KG1 (cell line): Measurements from ENCODE around the gene NAA15.
A peak's percentile ranks its signal among the peaks of the same experiment; 100 is the strongest.
"Not testable (repeated sequence)": the region's sequence is repeated elsewhere in the genome, so short reads cannot be mapped to it uniquely, and the experiment has no call there.

Experiments
- DNase-seq: peaks from one replicate; lab custom pipeline; 2025; lab: John Stamatoyannopoulos, UW

NAA15 gene

DNA sequence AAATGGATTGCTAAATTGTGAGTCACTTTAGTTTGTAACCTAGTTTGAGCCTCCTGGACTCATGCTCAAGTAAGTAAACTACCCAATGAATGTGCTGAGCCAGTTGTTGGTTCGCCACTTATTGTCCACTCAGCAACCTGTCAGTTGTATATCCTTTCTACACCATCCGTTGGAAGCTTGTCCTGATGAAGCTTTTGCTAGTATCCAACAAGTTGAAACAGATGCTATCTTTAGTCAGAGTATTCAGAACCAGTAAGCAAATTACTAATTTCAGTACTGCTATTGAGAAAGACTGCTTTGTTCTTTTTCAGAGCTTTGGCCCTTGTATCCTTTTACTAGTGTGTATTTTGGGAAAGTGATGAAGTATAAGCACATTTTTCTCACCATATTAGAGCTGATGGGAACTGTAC, 4.3 kb upstream of the NAA15 start:
- DNase-seq = no peak

DNA sequence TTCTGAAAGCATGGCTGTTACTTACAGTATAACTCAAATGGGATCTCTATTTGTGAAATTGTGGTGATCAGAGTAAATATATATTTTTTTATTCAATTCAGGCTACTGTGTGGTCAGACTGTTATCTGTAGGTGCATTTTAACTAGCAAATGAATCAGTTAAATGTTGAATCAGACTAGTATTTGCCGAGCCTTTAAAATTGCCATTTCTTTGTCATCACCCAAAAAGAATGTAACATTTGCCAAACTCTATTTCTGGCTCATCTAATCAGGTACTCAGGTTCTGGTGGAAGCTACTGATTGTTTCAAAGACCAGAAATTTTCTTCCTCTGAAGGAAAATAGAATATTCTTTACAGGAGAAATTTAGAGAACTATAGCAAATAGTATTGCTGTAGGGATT, 1.8 kb upstream of the NAA15 start:
- no peak for DNase-seq

DNA sequence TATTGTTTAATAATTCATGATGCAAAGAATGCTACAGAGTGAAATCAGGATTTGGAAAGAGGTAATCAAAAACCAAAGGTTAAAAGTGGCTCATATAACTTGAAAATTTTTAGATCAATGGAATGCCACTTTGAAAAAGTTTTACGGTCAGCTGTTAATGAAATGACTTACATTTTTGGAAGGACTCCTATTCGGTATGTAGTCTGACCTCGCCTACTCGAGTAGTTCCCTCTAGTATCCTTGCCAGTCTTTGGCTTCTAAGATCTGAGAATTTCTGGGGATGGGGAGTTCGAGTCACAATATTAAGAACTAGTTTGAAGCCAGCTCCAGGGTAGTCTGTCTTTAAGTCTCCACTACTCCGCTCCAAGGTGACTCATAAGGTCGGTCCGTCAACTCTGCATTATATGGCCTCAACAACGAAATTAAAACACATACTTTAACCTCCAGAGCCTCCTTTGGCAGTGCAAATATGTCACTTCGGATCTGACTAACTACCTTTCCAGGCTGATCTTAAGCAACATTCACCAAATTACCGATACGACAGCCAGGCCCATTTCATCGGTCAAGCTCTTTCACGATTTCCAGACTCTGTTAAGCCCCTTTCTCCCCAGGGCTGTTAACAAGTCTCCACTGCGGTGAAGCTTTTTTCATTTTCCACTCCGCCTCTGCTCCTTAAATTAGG, 733 bp upstream of the NAA15 start:
- no peak for DNase-seq

DNA sequence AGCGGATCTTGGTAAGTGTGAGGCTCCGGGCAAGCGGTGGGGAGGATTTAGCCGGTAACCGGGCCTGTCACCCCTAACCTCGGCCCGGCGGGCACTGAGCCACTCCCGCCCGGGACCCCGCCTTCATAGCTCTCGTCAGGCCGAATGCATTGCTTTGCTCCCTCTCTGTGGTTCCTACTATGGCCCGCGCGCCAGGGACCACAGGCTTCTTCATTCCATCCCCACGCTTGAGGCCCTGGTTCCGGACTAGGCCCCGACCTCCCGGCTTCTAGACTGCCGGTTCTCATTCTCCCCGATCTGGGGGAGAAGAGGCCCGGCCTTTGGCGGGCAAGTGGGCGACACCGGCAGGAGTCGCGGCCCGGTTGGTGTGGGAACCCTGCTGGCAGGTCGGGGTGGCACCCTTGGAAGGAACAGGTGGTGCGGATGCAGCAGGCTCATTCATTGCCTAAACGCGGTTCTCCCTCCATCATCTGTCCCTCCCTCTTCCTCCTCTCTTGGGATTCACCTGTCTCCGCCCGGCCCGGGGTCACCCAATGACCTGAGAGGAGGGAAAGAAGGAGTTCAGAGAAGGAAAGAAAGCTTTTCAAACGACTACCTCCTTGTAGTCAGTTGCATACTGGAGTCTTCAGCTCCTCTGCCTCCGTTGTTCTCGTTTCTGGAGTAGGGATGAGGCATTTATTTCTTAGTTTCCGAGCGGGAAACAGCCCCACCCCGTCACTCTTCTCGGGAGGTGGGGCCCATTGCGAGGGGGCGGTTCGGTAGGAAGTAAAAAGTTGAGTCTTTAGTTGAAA, 711 bp downstream of the NAA15 start, which contains the start of gene NDUFC1:
NDUFC1 (minus strand) TSS at position 657 of the 791 bp plus-strand sequence. CDS start 6,679 bp downstream, outside the sequence.
- peak; percentile 50 for DNase-seq

DNA sequence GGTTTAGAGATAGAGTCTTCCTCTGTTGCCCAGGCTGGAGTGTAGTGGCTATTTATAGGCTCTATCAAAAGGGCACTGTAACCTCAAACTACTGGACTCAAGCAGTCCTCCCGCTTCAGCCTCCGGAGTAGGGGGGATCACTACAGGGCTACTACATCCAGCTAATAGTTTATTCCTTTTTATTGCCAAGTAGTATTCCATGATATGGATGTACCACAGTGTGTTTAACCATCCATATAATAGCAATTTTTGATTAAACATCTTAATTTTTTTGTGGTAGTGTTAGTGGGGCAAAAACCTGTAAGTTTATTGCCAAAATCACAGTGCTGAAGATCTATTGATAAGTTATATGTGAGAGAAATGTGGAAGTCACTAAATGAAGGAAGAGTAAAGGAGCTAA, 3.6 kb downstream of the NAA15 start:
- DNase-seq = no peak

DNA sequence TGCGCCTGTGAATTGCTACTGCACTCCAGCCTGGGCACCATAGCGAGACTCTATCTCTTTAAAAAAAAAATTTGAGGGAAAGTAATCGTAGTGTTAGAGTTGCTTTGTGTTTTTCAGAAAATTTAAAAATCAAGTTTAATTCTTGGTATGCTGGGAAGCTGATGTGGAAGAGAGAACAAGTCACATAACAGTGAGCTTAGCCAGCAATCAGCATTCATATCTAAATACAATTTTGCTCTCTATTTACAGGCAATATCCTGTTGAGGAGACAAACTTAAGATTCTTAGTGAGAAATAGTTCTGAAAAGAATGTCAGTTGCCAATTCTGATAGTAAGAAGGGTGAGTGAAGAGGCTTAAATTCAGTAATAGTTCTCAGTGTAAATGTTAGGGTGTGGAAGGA, 10.6 kb downstream of the NAA15 start:
- DNase-seq = no peak

DNA sequence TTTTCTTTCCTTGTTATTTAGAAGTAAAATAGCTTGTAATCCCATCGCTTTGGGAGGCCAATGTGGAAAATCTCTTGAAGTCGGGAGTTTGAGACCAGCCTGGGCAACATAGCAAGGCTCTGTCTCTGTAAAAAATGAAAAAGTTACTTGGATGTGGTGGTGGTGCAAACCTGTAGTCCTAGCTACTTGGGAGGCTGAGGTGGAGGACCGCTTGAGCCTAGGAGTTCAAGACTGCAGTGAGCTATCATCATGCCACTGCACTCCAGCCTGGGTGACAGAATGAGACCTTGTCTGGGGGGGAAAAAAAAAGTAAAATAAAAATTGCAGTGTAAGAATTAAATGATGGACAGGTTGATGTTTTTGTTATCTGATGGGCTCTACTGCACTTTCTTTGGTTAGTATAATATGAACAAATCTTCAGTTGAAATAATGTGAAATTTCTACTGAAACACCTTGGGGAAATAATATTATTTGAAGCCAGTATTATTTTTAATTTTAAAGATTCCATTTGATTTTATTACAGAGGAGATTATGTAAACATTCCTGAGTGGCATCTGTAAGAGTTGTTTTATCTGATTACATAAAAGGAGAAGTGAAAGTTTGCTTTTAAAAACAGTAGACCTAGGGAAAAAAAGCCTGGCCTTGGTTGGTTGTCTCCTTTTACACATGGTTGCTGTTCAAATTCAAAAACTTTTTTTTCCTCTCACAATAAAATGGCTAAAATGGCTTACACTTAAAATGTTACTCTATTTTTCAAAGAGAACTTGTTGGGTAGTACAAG, 11.4 kb downstream of the NAA15 start:
- DNase-seq = no peak

DNA sequence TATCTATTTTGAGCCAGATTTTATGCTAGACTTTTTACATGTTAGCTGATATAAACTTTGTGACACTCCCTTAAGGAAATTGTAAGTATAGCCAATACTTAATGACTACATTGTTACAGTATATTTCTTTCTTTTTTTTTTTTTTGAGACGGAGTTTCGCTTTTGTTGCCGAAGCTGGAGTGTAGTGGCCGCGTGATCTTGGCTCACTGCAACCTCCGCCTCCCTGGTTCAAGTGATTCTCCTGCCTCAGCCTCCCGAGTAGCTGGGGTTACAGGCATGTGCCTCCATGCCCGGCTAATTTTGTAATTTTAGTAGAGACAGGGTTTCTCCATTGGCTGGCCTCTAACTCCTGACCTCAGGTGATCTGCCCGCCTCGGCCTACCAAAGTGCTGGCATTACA, 12.1 kb downstream of the NAA15 start:
- DNase-seq = not testable (repeated sequence)

GRCh38 chr4:139314047-139314800, 12.9 kb downstream of the NAA15 start:
- no peak for DNase-seq

- no peak for DNase-seq
Measured at GRCh38 chr4:139315221-139315675, 13.9 kb downstream of the NAA15 start.

GRCh38 chr4:139316733-139317132, 15.4 kb downstream of the NAA15 start:
- DNase-seq = no peak

GRCh38 chr4:139317635-139318034, 16.3 kb downstream of the NAA15 start:
- no peak for DNase-seq

GRCh38 chr4:139319571-139319970, 18.3 kb downstream of the NAA15 start:
- DNase-seq = no peak

GRCh38 chr4:139322070-139322469, 20.8 kb downstream of the NAA15 start:
- DNase-seq = not testable (repeated sequence)

- DNase-seq = not testable (repeated sequence)
Measured at GRCh38 chr4:139322541-139322940, 21.2 kb downstream of the NAA15 start.

DNA sequence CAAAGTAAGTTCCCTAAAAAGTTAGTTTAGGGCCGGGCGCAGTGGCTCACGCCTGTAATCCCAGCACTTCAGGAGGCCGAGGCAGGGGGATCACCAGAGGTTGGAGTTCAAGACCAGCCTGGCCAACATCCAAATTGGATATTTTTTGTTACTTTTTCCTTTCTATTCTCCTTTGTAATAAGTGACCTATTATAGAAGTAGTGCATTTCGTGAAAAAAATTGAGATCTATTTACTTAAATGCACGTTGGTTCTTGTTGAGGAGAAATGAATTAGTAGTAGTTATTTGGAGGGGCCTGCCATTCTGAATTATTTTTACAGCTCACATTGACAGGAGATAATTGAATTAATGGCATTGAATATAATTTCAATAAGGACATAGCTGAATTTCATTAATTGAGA, 23.3 kb downstream of the NAA15 start:
- DNase-seq = no peak

DNA sequence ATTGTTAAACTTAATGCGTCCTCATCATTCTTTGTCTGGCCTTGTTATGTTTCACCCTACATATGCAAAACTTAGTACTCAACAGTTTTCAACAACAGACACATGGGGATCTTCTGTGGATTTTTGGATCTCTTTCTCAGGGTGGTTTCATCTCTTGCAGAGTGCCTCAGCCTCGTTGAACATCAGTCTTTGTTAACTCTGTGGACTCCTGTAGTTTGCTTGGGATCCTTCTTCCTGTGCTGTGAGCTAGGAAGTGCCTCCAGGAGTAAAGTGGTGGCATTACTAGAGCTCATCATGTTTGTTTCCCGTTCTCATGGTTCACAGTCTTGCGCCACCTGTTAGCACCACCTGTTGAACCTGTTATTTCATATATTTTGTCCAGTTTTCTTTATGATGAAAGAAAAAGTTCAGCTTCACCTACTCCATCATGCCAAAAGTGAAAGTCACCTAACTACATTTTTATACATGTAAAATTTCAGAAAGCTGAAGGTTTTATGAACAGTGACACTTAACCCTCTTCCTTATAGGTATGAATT, 28.4 kb downstream of the NAA15 start:
- no peak for DNase-seq

- DNase-seq = no peak
Measured at GRCh38 chr4:139330283-139330682, 29.0 kb downstream of the NAA15 start.

- DNase-seq = no peak
Measured at GRCh38 chr4:139331185-139331584, 29.9 kb downstream of the NAA15 start.

DNA sequence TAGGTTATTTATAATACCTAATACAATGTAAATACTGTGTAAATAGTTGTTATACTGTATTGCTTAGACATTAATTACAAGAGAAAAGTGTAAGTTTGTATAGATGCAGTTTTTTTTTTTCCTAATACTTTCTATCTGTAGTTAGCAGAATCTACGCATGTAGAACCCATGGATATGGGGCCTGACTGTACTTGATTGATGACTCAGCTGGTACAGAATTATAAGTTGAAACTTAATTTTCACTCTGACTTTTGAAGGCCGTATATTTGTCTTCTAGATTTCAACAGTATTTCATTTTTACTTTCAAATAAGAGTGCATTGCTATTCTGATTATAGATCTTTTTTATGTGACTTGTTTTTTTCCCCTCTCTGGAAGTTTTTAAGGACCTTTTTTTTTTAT, 31.7 kb downstream of the NAA15 start:
- no peak for DNase-seq

- DNase-seq = no peak
Measured at GRCh38 chr4:139337612-139338011, 36.3 kb downstream of the NAA15 start.

DNA sequence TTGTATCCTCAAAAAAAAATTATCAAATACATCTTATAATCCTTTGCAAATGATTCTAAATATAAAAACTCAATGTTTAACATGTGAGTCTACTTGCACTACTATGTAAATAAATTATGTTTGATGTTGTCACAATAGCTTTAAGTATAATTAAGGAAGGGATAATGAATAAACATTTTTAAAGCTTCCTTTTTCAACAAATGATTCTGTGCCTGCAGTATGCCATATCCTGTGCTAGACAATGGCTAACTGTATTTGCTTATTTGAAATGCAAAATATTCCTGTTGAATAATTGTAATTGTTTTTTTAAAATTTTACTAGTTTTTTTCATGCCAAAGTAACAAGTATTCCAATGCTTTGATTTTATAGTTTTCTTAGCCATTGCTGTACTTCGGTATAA, 60.0 kb downstream of the NAA15 start:
- DNase-seq = no peak
